Karpas-422 (cell line): ENCODE data around the gene TET2. TPM values are rescaled to one million over a fixed set of nuclear protein-coding genes. Genes with fewer than 3 reads are reported as not detected.

Source experiments
- DNase-seq: peaks from one replicate; pipeline ENCODE4 v3.0.0-alpha.2; 2015
- H2AFZ ChIP-seq: fragments of 200-600 bp; sonication (generic); 2 replicates; pipeline ENCODE4 v1.6.1; 2014; ENCODE audit warnings: antibody characterized with exemption, low read length, mixed read lengths
- H3K27ac ChIP-seq: fragments of 200-600 bp; sonication (generic); 2 replicates; pipeline ENCODE4 v1.5.1; 2014; ENCODE audit warnings: mild to moderate bottlenecking, low read length, moderate library complexity
- H3K27me3 ChIP-seq: fragments of 200-600 bp; sonication (generic); 2 replicates; pipeline ENCODE4 v1.6.1; 2014; ENCODE audit warnings: low read length, mixed read lengths
- H3K36me3 ChIP-seq: fragments of 200-600 bp; sonication (generic); 2 replicates; pipeline ENCODE4 v1.6.1; 2014; ENCODE audit warnings: low read length, mixed read lengths; ENCODE audit not compliant: insufficient read depth
- H3K4me1 ChIP-seq: fragments of 200-600 bp; sonication (generic); 2 replicates; pipeline ENCODE4 v1.6.1; 2014; ENCODE audit warnings: mild to moderate bottlenecking, low read length, mixed read lengths
- H3K4me2 ChIP-seq: fragments of 200-600 bp; sonication (generic); 2 replicates; pipeline ENCODE4 v1.6.1; 2014; ENCODE audit warnings: low read length, low read depth, mild to moderate bottlenecking; ENCODE audit not compliant: poor library complexity, severe bottlenecking
- H3K4me3 ChIP-seq: fragments of 200-600 bp; sonication (generic); 2 replicates; pipeline ENCODE4 v1.5.1; 2014; ENCODE audit warnings: mild to moderate bottlenecking, antibody characterized with exemption, low read length, mixed read lengths
- H3K79me2 ChIP-seq: fragments of 200-600 bp; sonication (generic); 2 replicates; pipeline ENCODE4 v1.6.1; 2014; ENCODE audit warnings: mild to moderate bottlenecking, low read length, mixed read lengths
- H3K9ac ChIP-seq: fragments of 200-600 bp; sonication (generic); 2 replicates; pipeline ENCODE4 v1.6.0; 2014; ENCODE audit warnings: low read length
- H3K9me2 ChIP-seq: fragments of 200-600 bp; sonication (generic), shearing (Covaris generic); replicated peaks from 2 replicates; pipeline ENCODE4 v1.6.0; 2014; ENCODE audit warnings: mild to moderate bottlenecking, low read length, moderate library complexity; ENCODE audit not compliant: insufficient read depth
- H3K9me3 ChIP-seq: fragments of 300-700, 200-600 bp; sonication (generic); 2 replicates; pipeline ENCODE4 v1.6.1; 2014; ENCODE audit warnings: low read length, mixed read lengths
- H4K20me1 ChIP-seq: fragments of 200-600 bp; sonication (generic); 2 replicates; pipeline ENCODE4 v1.6.1; 2014; ENCODE audit warnings: mild to moderate bottlenecking, antibody characterized with exemption, low read length, low read depth; ENCODE audit not compliant: insufficient read depth
- small RNA-seq: library from RNA; depleted of rRNA; stranded (forward); fragments of <200 nt; gene quantifications from one replicate; pipeline ENCODE3, GENCODE V24; 2014
- total RNA-seq: library from RNA; depleted of rRNA; stranded (reverse); fragments of >200 nt; shearing (Covaris generic); gene quantifications from 2 replicates; pipeline ENCODE4 v1.2.3, GENCODE V29; 2014; ENCODE audit warnings: low replicate concordance

Gene TET2
- total RNA-seq, 1 experiment from 2014 or later, result 16.7 TPM

DNA sequence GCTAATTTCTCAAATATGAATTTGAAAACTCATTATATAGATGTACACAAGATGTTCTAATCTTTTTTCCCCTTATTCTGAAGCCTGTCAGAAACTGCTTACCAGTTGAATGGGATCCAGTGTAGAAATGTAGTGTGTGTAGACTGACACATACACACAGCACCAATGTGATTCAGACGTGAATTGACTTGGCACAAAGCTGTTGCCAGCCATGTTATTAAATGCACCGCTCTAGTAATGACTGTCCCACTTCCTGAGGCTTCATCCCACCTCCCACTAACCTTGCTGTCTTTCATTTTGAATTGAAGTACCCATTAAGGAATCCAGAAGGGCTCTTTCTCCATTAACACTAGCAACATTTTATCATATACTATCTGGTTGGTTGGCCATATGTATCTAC lies 180.5 kb downstream of the TET2 start:
- no peak for DNase-seq
- Histone ChIP-seq H3K79me2 (no peaks in the 10 kb centered on the region), H3K36me3 (no peaks in the 10 kb centered on the region)

DNA sequence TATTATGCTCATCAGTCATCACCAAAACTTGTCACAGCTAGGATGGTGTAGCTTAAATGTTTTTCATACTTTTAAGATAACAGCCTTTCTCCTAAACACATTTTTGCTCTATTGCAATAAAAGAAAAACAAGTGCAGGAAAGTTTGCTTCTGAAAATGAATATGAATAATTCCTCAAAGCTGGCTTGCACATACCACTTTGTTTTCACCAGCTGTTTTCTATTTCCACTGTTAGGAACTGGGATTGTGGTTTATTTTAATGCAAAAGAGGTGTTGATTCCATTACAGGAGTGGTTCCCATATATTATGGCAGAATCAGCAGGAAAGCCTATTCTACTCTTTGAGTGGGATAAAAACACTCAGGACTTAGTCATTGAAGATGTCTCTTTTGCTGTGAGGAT lies 181.3 kb downstream of the TET2 start:
- Histone ChIP-seq H3K27me3 (no peaks in the 10 kb centered on the region), H2AFZ (no peak overlapping the region), H3K4me3 (no peak overlapping the region), H4K20me1 (no peaks in the 10 kb centered on the region), H3K9me2 (no peaks in the 10 kb centered on the region), H3K4me1 (no peaks in the 10 kb centered on the region), H3K4me2 (no peak overlapping the region), H3K9ac (no peak overlapping the region), H3K9me3 (no peaks in the 10 kb centered on the region), H3K27ac (no peak overlapping the region), H3K79me2 (no peaks in the 10 kb centered on the region), H3K36me3 (no peaks in the 10 kb centered on the region)
- no peak for DNase-seq

More for the DNA sequence above, 180.5 kb downstream of the TET2 start:
- Histone ChIP-seq H3K9me3 (no peaks in the 10 kb centered on the region), H3K4me2 (no peak overlapping the region), H3K4me1 (no peaks in the 10 kb centered on the region), H3K4me3 (no peak overlapping the region), H3K9ac (no peak overlapping the region), H3K27ac (no peak overlapping the region), H2AFZ (no peak overlapping the region), H3K27me3 (no peaks in the 10 kb centered on the region), H4K20me1 (no peaks in the 10 kb centered on the region), H3K9me2 (no peaks in the 10 kb centered on the region)

DNA sequence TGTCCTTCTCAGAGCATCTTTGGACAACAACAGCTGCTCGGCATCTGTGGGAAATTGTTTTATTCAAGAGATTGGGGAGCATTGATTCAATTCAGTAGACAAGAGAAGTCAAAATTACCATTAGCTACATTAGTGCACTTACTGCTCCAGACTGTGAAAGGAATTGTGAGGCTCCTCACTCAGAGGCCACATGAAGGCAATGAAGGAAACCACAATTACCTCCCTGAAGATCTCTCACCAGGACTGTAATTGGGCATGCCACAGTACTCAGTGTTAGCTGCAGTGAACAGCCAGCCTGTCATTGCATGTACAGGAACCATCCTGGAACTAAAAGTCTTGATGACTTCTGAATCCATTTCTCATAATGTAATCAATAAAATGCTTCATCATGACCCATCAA lies 182.4 kb downstream of the TET2 start:
- H3K4me3 ChIP-seq, result no peak overlapping the region
- no peaks in the 10 kb centered on the region for H4K20me1 ChIP-seq
- H3K9me3 ChIP-seq, result no peaks in the 10 kb centered on the region
- no peak overlapping the region for H2AFZ ChIP-seq
- no peaks in the 10 kb centered on the region for H3K4me1 ChIP-seq
- no peaks in the 10 kb centered on the region for H3K9me2 ChIP-seq
- no peak overlapping the region for H3K27ac ChIP-seq
- H3K36me3 ChIP-seq, result no peaks in the 10 kb centered on the region
- H3K4me2 ChIP-seq, result no peak overlapping the region
- DNase-seq, result no peak
- no peaks in the 10 kb centered on the region for H3K79me2 ChIP-seq
- no peak overlapping the region for H3K9ac ChIP-seq
- no peaks in the 10 kb centered on the region for H3K27me3 ChIP-seq

Small RNAs within 50 kb of the gene (small RNA-seq; reads per million reads assigned to genes)
- not detected for gene RF00322
- gene RN7SL89P, result not detected
